Measurements from ENCODE around the gene SMIM36.

- TF ChIP-seq CTCF (conservative IDR thresholded peaks at IDR 0.05; ENCODE audit: low read length): no peak
- TF ChIP-seq EZH2phosphoT487 (IDR thresholded peaks at IDR 0.05; ENCODE audit: borderline replicate concordance): no peak
Observed at GRCh38 chr17:55533608-55534007, 22.4 kb upstream of the SMIM36 start.
